HG02678 (cell line): ENCODE data around the gene EDEM3.

Experiments used
- ATAC-seq: cut with Tn5 transposase; IDR thresholded peaks from one replicate; pipeline ENCODE4 v1.9.1; 2021; ENCODE audit warnings: mild to moderate bottlenecking, moderate library complexity; ENCODE audit not compliant: unreplicated experiment

EDEM3 gene

GRCh38 chr1:184677344-184677743, 77.3 kb downstream of the EDEM3 start:
- no peak for ATAC-seq

GRCh38 chr1:184673305-184673704, 81.4 kb downstream of the EDEM3 start:
- no peak for ATAC-seq

- no peak for ATAC-seq
Measured at GRCh38 chr1:184672013-184672726, 82.5 kb downstream of the EDEM3 start.

GRCh38 chr1:184669391-184669790, 85.3 kb downstream of the EDEM3 start:
- no peak for ATAC-seq

DNA sequence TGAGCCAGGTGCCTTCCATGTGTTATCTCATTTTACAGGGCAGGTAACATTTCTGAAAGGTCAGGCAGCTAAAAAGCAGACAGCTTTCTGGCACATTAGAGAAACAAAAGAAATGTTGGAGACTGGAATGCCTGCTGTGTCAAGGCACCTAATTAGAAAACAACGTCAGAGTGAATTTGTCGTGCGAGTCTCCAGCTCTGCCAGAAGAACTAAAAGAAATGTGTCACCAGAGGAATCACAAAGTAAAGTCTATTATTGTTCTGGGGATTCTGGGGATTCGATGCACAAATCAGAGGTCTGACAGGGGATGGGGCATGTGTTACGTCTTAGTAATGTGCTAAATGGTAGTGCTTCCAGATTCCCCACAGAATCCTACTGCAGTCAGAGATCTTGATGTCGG, 89.3 kb downstream of the EDEM3 start:
- ATAC-seq: no peak

DNA sequence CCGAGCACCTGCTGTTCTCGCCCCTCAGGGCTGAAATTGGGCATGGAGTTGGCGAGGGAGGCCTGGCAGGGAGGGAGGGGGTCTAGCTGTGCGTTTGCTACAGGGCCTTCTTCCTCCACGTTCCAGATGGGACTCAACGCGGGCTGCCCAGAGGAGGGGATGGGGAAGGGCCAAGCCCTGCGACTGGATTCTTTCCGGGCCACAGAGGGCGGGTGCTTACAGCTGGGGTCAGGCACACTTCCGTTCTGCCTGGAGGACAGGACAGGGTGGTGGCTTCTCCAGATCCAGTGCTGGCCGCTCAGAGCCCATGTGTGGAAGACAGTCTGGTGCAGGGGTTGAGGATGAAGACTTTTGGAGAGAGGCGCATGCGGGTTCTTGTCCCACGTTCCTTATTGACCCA, 90.0 kb downstream of the EDEM3 start:
- ATAC-seq: no peak

- ATAC-seq: peak; percentile 64
Measured at GRCh38 chr1:184664042-184664660, 90.5 kb downstream of the EDEM3 start.

- ATAC-seq: no peak
Measured at GRCh38 chr1:184661801-184662200, 92.9 kb downstream of the EDEM3 start.

DNA sequence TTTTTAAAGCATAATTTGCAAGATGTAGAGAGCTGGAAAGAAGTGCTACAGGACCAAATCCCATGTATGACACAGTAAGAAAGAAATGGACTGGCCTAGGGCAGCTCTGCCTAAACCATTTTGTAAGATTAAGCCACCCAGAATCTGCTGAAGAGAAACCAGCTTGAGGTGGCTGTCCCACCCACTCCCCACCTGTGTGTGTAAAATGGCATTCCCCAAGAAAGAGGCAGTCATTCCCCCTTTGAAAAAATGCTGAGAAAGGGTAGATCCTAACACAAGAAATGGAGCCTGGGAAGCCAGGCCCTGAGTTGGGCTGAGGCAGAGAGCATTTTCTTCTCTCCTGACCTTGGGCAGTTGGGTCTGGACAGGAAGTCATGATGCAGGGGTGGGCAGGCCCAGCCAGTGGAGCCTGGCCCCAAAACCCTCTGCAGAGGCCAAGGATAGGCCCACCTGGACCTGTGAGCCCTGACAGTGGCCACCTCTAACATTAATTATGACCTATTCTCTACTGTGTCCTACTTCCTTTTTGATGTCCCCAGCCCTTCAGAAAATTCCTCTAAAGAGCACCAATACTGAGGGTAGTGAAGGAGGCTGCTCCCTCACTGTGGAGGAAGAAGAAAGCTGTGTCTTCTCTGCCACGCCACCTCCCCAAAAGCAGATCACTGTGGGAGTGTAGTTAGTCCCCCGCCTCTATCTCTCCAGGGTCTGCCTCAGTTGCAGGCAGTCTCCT, 94.0 kb downstream of the EDEM3 start:
- ATAC-seq: no peak

DNA sequence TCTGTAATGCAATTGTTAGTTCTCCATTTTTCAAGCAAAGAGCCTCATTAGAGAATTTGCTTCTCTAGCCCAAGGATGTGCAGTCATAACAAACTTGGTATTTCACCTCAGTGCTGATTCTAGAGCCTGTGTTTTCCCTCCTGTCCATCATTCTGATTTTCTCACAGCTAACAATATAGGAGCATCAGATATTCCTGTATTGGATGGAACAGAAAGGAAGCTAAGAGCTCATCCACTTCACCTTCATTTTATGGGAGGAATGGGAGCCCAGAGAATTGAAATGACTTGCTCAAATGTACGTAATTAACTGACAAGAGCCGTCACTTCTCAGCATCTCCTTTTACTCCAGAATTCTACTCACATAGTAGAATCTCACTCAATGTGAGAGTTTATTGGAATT, 96.6 kb downstream of the EDEM3 start:
- no peak for ATAC-seq

- ATAC-seq: no peak
Measured at GRCh38 chr1:184656221-184656620, 98.4 kb downstream of the EDEM3 start.

- ATAC-seq: no peak
Measured at GRCh38 chr1:184655185-184655584, 99.5 kb downstream of the EDEM3 start.

DNA sequence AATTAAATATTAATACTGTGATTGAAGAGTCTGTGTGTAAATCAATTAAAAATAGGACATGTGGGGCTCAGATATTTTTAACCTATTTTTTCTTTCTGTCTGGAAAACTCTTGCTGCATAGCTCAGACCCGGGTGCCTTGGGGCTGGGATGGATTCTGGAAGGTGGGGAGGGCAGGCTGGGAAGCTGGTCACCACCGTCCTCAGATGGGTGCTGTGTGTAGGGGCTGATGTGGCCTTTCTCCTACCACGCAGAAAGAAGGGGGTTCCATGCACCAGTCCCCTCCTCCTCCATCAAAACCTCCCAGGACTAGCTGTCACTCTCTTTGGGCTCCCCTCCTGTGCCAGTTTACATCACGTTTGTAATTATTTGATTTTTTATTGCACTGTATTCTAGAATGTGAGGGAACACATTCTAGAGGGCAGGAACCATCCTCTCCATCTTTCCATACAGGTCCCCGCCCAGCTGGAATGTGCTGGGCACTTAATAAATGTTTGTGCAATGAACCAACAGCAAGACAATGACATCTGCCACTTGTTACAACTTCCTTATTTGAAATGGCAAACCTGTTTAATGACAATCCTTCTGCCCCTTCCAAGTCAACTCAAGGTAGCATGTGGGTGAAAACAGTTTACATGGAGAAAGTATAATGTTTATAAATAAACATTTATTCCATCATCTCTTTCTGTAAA, 104.3 kb downstream of the EDEM3 start:
- ATAC-seq: no peak

GRCh38 chr1:184649451-184649888, 105.2 kb downstream of the EDEM3 start:
- peak; percentile 65 for ATAC-seq

- no peak for ATAC-seq
Measured at GRCh38 chr1:184648856-184649201, 105.8 kb downstream of the EDEM3 start.

- no peak for ATAC-seq
Measured at GRCh38 chr1:184648160-184648855, 106.3 kb downstream of the EDEM3 start.

- no peak for ATAC-seq
Measured at GRCh38 chr1:184647471-184647870, 107.2 kb downstream of the EDEM3 start.

GRCh38 chr1:184646824-184647223, 107.8 kb downstream of the EDEM3 start:
- ATAC-seq: no peak

DNA sequence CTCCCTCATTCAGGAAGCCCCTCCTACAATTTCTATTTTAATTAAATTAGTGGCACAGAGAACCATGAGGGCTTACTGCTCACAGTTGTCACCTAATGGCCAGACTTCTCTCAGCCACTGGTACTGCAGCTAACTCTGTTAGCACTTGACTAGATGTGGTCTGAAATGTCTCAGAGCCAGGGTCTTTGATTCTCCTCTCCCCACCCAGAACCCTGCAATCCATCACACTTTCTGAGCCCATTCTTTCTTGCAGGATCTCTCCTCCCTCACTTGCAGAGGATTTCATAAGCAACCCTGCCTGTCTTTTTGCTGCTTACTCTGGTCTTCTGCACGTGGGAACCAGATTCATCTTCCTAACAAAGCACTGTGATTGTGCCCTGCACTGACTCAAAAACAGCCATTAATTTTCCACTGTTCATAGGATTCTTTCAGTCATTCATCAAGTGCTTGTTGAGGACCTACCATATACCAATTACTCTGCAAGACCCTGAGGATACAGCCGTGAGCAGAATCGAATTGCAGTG, 108.4 kb downstream of the EDEM3 start:
- no peak for ATAC-seq

- ATAC-seq: no peak
Measured at GRCh38 chr1:184644771-184645170, 109.9 kb downstream of the EDEM3 start.

DNA sequence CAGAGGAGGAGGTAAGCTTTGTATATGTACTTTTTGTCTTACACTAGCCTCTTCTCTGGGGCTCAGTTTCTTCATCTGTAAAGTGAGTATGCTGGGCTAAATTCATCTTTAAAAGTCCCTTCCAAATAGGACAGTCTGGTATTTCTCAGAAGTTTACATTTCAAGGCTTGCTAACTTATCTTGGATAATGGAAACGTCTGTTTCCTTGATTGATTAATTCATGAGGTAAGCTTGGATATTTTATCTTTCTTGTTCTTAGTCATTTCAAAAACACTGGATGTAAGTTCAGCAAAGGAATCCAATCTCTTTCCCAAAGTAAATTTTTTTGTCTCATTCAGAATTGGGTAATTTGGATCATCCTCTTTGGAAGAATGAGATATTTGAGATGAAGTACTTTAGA, 111.0 kb downstream of the EDEM3 start:
- no peak for ATAC-seq
